PFSK-1 (cell line): ENCODE results near the gene FGF1.

Source experiments
- POLR2AphosphoS5 ChIP-seq: IDR thresholded peaks from 2 replicates; pipeline ENCODE4 v1.6.1; 2012; ENCODE audit warnings: low read depth, mild to moderate bottlenecking, control low read depth, low read length, moderate library complexity
- REST ChIP-seq, 2 experiments: IDR thresholded peaks; 2 replicates each; pipeline versions ENCODE4 v1.6.1 to v1.8.0; 2011 to 2012; ENCODE audit warnings: low read depth in 2 of 2, low read length in 2 of 2, control low read depth in 1 of 2, inconsistent platforms in 1 of 2, mild to moderate bottlenecking in 1 of 2, moderate library complexity in 1 of 2; ENCODE audit not compliant: insufficient read depth in 1 of 2
- SIN3A ChIP-seq: IDR thresholded peaks from 2 replicates; pipeline ENCODE4 v1.6.1; 2012; ENCODE audit warnings: mild to moderate bottlenecking, low read length, moderate library complexity, borderline replicate concordance; ENCODE audit not compliant: insufficient read depth
- TAF1 ChIP-seq: IDR thresholded peaks from 2 replicates; pipeline ENCODE4 v1.6.1; 2012; ENCODE audit warnings: low read length, control low read depth, borderline replicate concordance; ENCODE audit not compliant: insufficient read depth

DNA sequence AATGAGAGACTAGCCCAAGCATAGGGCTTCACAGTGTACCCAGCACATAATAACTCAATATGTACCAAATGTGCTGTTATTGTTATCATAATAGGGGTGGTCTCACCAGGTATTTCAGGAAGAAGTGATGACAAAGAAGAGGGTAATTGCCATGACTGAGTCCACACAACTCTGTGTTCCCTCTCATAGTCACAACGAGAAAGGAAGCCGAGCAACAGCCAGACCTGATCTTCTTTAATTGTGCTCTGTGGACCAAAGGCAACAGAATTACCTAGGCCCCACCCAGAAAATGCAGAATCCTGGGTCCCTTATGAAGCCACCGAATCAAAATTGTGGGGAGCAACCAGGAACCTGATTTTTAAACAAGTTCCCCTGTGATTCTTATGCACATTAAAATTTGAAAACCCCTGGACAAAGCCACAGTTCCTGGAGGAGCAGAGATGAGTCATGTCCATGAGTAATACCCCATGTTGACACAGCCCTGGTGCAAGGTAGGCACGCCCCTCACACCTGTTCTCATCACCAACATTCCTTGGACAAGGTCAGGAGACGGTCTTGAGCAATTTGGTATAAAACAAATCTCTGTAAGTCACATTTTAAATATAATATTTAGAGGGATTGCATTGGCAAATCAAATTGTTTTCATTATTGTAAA is 5.2 kb downstream of the FGF1 start:
- TF ChIP-seq TAF1 (no peak), REST (IDR thresholded peaks at IDR 0.05; ENCODE audit: insufficient read depth in 1 of 2, low read depth in 2 of 2, low read length in 2 of 2) (no peak), POLR2AphosphoS5 (no peak), SIN3A (no peak)
